ENCODE measurements around the gene NBAS. TPM values are rescaled to one million over a fixed set of nuclear protein-coding genes. Genes with fewer than 3 reads are reported as not detected.
"Not testable (repeated sequence)": the region's sequence is repeated elsewhere in the genome, so short reads cannot be mapped to it uniquely, and the experiment has no call there.

Gene NBAS
- total RNA-seq, 1 experiment from 2014 or later, result 27.9 TPM

DNA sequence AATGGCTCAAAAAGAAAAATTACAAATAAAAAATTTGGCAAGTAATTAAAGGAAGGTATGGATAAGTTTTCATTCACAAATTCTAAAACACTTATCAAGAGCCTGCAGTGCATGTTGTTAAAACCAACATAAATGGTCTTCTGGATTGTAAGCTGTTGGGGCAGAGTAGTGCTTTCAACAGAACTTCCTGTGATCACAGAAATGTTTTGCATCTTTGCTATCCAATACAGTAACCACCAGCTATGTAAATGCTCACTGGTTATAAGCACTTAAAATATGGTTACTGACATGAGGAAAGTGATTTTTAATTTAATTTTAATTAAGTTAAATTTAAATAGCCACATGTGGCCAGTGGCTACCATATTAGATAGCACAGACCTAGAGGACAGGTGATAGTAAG, 133.1 kb downstream of the NBAS start:
- DNase-seq, result no peak
- no peak overlapping the region for H3K4me3 ChIP-seq
- H3K27me3 ChIP-seq, result no peaks in the 10 kb centered on the region
- no peaks in the 10 kb centered on the region for H3K9me3 ChIP-seq
- H3K36me3 ChIP-seq, result no peaks in the 10 kb centered on the region

DNA sequence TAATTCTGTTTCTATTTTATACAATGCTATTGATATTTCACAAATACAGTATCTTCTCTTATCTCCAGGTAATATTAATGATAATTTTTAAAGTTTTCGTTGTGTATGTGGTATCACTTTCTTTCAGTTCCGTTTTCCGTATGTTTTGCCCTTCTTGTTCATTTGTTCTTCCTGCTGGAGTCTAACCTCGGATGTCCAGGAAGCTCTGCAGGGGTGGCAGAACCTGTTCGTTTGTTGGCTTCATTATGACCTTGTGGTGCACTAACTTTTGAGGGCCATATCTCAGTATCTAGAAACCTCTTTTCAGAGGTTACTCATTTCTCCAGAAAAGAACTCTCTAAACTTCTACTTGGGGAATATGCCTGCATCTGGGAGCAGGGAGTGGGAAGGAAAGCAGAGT, 134.5 kb downstream of the NBAS start:
- Histone ChIP-seq H3K4me3 (no peak overlapping the region), H3K36me3 (no peaks in the 10 kb centered on the region), H3K9me3 (no peaks in the 10 kb centered on the region)

DNA sequence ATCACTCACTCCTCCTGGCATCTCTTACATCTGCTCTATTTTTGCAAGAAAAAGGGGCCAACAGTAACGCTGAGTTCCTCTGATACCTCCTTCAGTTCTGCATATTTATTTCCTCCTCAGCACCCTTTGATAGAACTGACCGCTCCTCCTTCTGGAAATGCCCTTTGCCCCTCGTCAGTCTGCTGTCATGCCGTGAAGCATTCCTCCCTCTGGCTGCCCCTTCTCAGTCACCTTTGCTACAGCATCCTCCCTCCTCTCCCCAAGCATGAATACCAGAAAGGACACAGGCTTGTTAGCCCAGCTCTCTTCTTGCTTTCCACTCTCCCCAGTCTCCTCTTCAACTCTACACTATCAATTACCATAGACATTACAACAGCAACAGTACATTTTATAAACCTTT, 135.4 kb downstream of the NBAS start:
- H3K9me3 ChIP-seq, result no peaks in the 10 kb centered on the region
- no peak for DNase-seq
- H3K4me3 ChIP-seq, result no peak overlapping the region
- H3K36me3 ChIP-seq, result no peaks in the 10 kb centered on the region
- no peaks in the 10 kb centered on the region for H3K27me3 ChIP-seq

More for the DNA sequence above, 134.5 kb downstream of the NBAS start:
- no peaks in the 10 kb centered on the region for H3K27me3 ChIP-seq
- no peak for DNase-seq

DNA sequence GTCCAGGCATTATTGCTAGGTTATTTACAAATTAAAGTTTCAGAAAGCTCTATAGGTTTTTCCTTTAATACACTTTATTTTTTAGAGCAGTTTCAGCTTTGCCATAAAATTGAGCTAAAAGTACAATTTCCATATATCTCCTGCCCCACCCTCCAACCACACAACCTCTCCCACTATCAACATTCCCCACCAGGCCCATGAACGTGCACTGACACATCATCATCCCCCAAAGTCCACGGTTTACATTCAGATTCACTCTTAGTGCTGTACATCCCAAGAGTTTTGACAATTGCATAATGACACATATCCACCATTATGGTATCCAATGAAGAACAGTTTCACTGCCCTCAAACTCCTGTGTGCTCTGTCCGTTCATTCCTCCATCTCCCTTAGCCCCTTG, 139.4 kb downstream of the NBAS start:
- H3K27me3 ChIP-seq, result no peaks in the 10 kb centered on the region
- DNase-seq, result no peak
- H3K36me3 ChIP-seq, result no peaks in the 10 kb centered on the region; the same call in 1 of the 2 replicates
- no peak overlapping the region for H3K4me3 ChIP-seq
- no peaks in the 10 kb centered on the region for H3K9me3 ChIP-seq

DNA sequence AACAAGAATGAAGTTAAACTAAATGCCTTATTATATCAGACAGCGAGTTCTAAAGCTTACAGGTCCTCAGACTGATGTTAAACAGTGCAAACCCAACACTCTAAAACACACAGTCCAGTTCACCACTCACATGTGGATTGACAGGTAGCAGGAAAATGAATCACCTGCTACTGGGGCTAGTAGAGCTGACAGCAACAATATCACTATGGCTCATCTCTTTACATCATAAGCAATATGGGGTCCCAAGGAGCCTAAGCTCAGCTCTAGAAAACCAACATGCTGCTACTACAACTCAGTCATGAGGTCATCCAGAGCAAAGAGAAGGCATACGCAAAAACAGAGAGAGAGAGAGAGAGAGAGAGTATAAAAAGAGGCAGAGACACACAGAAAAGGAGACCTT, 145.4 kb downstream of the NBAS start:
- Histone ChIP-seq H3K27me3 (no peaks in the 10 kb centered on the region), H3K36me3 (no peaks in the 10 kb centered on the region; the same call in none of the 2 replicates), H3K9me3 (no peaks in the 10 kb centered on the region), H3K4me3 (no peak overlapping the region)
- DNase-seq, result no peak

DNA sequence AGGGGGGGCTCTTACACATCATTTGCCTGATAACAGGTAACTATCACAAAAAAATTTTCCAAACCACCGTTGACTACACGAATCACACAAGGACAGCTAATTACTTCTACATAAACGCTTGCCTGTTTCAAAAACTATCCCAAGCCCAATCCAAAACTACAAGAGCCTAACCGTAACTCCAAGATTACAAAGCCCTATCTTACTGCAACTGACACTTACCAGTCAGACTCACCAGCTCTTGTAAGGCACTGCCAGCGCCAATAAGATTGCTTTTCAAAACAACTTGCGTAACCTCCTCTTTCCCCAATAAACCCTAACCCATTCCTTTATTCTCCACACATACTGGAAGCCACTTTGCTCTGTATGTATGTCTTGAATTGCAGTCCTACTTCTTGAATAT, 148.4 kb downstream of the NBAS start:
- Histone ChIP-seq H3K4me3 (no peak overlapping the region), H3K9me3 (no peaks in the 10 kb centered on the region), H3K36me3 (no peaks in the 10 kb centered on the region; the same call in none of the 2 replicates), H3K27me3 (no peaks in the 10 kb centered on the region)
- no peak for DNase-seq

DNA sequence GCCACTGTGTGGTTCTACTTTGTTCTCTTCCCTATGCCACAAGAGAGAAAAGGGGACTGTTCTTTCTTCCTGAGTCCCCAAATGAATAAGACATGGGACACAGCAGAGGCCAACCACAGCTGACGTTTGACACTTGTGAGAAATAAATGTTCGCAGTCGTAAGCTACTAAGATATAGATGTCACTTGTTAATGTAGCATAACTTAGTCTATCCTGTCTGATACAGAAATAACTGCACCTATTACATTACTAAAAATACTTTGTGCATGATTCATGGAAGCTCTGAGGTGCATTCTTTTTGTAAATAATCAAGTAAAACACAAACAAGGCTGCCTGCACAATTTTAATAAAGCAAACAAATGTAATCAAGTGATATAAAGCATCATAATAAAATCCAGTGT, 148.8 kb downstream of the NBAS start:
- H3K27me3 ChIP-seq, result no peaks in the 10 kb centered on the region
- DNase-seq, result no peak
- no peak overlapping the region for H3K4me3 ChIP-seq
- H3K9me3 ChIP-seq, result no peaks in the 10 kb centered on the region
- no peaks in the 10 kb centered on the region; the same call in none of the 2 replicates for H3K36me3 ChIP-seq

DNA sequence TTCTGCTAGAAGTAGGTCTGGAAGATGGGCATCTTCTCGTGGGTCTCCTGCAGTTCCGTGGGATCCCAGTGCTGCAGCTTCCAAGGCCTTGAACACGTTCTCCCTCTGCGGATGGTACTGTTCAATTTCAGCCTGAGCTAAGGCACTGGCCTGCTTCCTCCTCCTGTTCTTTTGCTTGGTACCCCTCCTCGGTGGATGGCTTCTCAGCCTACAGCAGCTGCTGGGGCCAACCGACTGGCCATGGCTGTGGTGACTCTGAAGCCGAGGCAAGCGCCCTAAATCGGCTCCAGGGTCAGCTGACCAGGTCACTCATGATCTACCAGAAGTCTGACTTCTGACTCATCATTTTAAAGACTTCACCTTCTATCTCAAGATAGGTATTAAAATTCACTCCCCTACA, 150.2 kb downstream of the NBAS start:
- no peaks in the 10 kb centered on the region for H3K9me3 ChIP-seq
- DNase-seq, result no peak
- no peaks in the 10 kb centered on the region; the same call in none of the 2 replicates for H3K36me3 ChIP-seq
- H3K4me3 ChIP-seq, result no peak overlapping the region
- no peaks in the 10 kb centered on the region for H3K27me3 ChIP-seq

DNA sequence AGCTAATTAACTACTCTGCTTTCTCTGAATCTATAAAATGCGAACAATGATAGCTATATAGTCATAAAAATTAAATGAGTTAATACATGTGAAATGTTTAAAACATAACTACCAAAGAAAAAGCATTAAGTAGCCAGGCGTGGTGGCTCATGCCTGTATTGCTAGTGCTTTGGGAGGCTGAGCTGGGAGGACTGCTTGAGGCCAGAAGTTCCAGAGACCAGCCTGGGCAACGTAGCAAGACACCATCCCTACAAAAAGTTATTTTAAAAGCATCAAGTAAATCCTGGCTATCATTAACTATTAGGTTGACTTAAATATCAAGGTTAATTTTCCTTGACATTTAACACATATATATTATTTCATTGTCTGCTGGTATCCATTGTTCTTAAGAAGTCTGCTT, 152.4 kb downstream of the NBAS start:
- H3K9me3 ChIP-seq, result no peaks in the 10 kb centered on the region
- no peaks in the 10 kb centered on the region; the same call in none of the 2 replicates for H3K36me3 ChIP-seq
- no peak for DNase-seq
- no peaks in the 10 kb centered on the region for H3K27me3 ChIP-seq
- H3K4me3 ChIP-seq, result no peak overlapping the region

DNA sequence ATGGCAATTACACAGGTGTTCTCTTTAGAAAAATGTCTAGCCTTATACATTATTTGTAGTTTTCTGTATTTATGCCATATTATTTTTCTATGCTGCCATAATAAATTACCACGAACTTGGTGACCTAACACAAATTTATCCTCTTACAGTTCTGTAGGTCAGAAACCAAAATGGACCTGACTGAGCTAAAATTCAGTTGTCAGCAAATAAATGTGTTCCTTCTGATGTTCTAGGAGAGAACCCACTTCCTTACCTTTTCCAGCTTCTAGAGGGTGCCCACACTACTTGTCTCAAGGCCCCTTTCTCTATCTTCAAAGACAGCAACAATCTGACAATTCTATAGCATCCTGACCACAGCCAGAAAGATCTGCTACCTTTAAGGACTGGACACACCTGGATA, 153.5 kb downstream of the NBAS start:
- DNase-seq, result no peak
- Histone ChIP-seq H3K9me3 (no peaks in the 10 kb centered on the region), H3K36me3 (no peaks in the 10 kb centered on the region; the same call in none of the 2 replicates), H3K4me3 (no peak overlapping the region), H3K27me3 (no peaks in the 10 kb centered on the region)

DNA sequence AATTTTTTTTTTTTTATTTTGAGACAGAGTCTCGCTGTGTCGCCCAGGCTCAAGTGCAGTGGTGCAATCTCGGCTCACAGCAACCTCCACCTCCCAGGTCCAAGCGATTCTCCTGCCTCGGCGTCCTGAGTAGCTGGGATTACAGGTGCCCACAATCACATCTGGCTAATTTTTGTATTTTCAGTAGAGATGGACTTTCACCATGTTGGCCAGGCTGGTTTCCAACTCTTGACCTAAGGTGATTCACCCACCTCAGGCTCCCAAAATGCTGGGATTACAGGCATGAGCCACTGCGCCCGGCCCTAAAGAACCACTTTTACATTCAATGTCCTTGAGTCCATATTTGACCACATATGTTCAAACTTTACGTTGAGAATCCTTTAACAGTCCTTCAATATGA, 156.6 kb downstream of the NBAS start:
- not testable (repeated sequence) for H3K36me3 ChIP-seq, DNase-seq, H3K27me3 ChIP-seq, H3K4me3 ChIP-seq, H3K9me3 ChIP-seq

DNA sequence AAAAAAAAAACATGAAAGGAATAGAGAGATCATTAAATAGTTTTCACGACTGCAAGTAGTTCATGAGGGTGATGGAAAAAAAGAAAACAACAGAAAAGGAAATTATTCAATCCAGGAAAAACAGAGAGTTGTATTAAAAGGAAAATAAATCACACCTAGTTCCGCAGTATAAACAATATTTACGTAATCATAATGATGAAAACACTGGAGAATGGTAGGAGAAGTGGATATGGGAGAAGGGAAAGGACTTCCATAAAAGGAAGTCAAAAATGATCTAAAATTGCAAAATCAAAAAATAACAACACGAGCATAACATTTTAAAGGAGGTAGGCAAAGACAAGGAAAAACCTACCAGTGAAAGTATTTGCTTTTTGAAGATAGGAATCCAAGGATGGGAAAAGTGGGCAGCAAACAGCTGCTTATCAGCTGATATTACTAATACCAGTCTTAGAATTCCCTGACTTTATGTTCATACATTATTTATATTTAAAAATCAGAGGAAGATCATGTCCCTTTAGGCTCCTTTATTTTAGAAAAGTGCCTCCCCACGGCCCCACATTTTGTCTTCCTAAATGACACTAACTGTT, 160.8 kb downstream of the NBAS start:
- H3K4me3 ChIP-seq, result no peak overlapping the region
- no peaks in the 10 kb centered on the region for H3K36me3 ChIP-seq
- no peaks in the 10 kb centered on the region for H3K27me3 ChIP-seq
- no peaks in the 10 kb centered on the region for H3K9me3 ChIP-seq
- no peak for DNase-seq

DNA sequence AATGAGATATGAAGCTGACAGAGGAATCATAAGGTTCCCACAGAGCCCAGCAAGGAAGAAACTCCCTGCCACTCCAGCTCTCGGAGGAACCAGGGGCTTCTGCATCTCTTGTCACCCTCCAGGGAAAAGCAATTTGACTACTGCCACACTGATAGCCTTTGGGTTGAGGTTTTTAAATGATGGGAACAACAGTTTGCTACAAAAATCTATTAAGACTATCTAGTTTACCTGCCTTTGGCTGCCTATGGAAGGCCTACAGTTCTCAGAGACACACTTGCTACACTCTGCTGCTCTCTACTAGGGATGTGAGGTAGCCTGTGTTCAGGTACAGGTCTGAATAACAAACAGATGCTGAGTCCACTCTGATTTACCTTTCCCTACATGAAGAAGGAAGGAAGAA, 161.9 kb downstream of the NBAS start:
- no peak overlapping the region for H3K4me3 ChIP-seq
- H3K9me3 ChIP-seq, result no peaks in the 10 kb centered on the region
- H3K36me3 ChIP-seq, result no peaks in the 10 kb centered on the region
- no peaks in the 10 kb centered on the region for H3K27me3 ChIP-seq
- DNase-seq, result no peak

DNA sequence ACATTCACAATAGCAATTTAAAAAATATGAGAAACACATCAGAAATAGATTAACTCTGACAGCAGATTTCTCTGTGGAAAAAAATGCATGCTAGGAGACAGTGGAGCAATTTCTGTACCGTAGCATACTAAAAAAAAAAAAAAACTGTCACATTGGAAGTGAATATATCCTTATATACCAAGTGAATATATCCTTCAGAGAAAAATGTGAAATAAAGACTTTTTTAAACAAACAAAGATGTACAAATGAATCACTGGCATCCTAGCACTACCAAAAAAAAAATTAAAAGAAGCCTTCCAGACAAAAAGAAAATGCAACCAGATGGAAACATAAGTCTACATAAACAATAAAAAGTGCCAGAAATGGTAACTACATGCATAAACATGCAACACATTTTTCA, 169.4 kb downstream of the NBAS start:
- no peak for DNase-seq
- Histone ChIP-seq H3K9me3 (no peaks in the 10 kb centered on the region), H3K4me3 (no peak overlapping the region), H3K36me3 (peaks cover 5% of the 10 kb centered on the region; the same call in 1 of the 2 replicates), H3K27me3 (no peaks in the 10 kb centered on the region)

DNA sequence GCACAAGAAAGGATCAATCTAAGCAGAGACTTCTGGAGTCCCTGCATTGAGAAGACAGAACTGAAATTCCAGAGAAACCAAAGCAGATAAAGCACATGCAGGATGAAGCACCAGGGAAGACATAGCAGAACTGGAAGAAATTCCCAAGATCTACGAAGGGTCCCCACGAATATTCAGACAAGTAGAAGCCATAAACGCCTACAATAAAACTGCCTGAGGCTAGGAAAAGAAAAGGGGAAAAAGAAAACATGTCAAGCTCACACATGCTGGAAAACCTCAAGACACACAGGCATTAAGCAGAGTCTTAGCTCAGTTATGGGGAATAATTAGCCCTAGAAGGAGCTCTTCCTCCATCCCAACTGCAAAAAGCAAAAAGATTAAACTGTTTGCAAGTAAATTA, 171.2 kb downstream of the NBAS start:
- Histone ChIP-seq H3K9me3 (no peaks in the 10 kb centered on the region), H3K27me3 (no peaks in the 10 kb centered on the region), H3K36me3 (peaks cover 5% of the 10 kb centered on the region; the same call in 1 of the 2 replicates), H3K4me3 (no peak overlapping the region)
- DNase-seq, result no peak

DNA sequence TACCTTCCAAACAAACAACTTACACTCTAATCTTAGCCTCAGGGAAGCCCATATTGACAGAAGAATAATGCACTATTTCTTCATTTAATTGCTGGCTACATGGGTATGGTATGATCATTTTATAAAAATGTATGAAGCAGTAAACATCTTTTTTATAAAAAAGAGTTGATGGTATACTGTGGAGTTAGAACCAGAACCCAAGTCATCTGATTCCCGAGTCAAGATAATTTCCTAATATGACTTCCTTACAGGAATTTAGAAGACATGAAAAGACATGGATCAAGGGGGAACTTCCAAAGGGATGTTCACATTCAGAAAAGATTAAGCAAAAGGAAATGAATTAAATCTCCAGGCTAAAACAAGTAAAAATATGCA, 171.8 kb downstream of the NBAS start:
- no peak for DNase-seq
- no peaks in the 10 kb centered on the region for H3K27me3 ChIP-seq
- no peaks in the 10 kb centered on the region for H3K9me3 ChIP-seq
- peaks cover 5% of the 10 kb centered on the region; the same call in 1 of the 2 replicates for H3K36me3 ChIP-seq
- H3K4me3 ChIP-seq, result no peak overlapping the region

DNA sequence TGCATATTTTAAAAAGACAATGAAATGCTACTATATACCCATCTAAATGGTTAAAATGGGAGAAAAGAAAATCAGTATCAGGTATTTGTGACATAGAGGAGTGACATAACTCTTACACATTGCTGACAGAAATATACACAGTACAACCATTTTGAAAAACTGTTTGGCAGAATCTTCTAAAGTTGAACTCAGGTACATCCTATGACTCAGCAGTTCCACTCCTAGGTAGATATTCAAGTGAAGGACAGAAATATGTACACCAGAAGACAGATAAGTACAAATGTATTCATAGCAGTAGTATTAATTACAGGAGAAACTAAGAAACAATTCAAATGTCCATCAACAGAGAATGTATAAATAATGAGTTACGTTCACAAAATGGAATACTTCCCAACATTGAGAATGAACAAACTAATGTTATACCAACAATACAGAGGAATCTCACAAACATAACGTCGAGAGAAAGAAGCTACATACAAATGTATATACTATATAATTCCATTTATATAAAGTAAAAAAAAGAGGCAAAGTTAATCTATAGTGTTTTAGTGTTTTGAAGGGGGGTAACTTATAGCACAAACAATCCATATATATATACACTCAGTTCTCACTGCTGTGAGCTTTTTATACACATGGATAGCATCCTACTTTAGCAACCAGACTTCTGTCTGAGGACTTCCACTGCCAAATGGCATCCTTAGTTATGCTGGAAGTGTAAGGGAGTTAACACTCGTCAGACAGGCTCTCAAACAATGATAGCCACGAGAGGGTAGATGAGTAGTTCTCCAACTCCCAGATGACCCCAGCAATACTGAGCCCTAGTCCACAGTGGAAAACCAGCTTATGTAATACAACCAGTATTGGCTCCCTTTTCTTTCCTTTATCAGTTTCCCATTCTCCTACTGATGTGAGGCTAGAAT, 172.5 kb downstream of the NBAS start:
- Histone ChIP-seq H3K9me3 (no peaks in the 10 kb centered on the region), H3K4me3 (no peak overlapping the region)

DNA sequence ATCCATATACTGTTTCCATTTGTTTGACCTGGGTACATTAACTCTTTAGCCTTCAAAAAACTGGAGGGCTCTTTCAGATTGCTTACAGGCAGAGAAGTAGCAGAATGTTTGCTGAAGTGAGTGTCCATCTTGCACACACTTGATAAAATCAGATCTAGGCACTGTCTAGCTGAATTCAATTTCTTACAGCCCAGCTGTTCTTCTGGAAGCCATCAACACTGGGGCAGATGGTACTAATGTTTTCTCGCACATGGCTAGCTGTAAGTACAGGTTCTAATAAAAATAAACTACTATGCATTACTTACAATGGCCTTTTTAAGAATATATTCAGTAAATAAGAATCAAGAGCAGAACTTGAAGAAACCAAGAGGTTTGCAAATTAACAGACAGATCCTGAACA, 175.9 kb downstream of the NBAS start:
- no peaks in the 10 kb centered on the region for H3K27me3 ChIP-seq
- H3K4me3 ChIP-seq, result no peak overlapping the region
- no peaks in the 10 kb centered on the region for H3K9me3 ChIP-seq
- no peak for DNase-seq
- H3K36me3 ChIP-seq, result peaks cover 5% of the 10 kb centered on the region; the same call in 1 of the 2 replicates

More for the DNA sequence above, 172.5 kb downstream of the NBAS start:
- no peak for DNase-seq
- peaks cover 5% of the 10 kb centered on the region; the same call in 1 of the 2 replicates for H3K36me3 ChIP-seq
- no peaks in the 10 kb centered on the region for H3K27me3 ChIP-seq
